Duodenal mucosa (tissue), 2 donors: ENCODE results near the gene NPC1L1.

ENCODE experiments used
- H3K27ac ChIP-seq: one replicate; pipeline ENCODE4 v1.7.0; 2013; ENCODE audit warnings: low read depth, low read length
- H3K27me3 ChIP-seq, 2 donors: one replicate each; pipeline ENCODE4 v1.7.0; 2013; ENCODE audit warnings: low read length in 2 of 2, control low read depth in 1 of 2; ENCODE audit not compliant: insufficient read depth in 2 of 2, control insufficient read depth in 1 of 2
- H3K36me3 ChIP-seq, 2 donors: one replicate each; pipeline ENCODE4 v1.7.0; 2013; ENCODE audit warnings: low read length in 2 of 2, control low read depth in 1 of 2; ENCODE audit not compliant: insufficient read depth in 2 of 2, control insufficient read depth in 1 of 2
- H3K4me1 ChIP-seq, 2 donors: one replicate each; pipeline ENCODE4 v1.7.0; 2013; ENCODE audit warnings: low read length in 2 of 2, control low read depth in 1 of 2; ENCODE audit not compliant: insufficient read depth in 2 of 2, control insufficient read depth in 1 of 2
- H3K4me3 ChIP-seq, 2 donors: one replicate each; pipeline ENCODE4 v1.7.0; 2013; ENCODE audit warnings: low read length in 2 of 2, low read depth in 1 of 2
- H3K9ac ChIP-seq, 2 donors: one replicate each; pipeline ENCODE4 v1.7.0; 2013; ENCODE audit warnings: low read length in 2 of 2, low read depth in 1 of 2
- H3K9me3 ChIP-seq, 2 donors: one replicate each; pipeline ENCODE4 v1.7.0; 2013; ENCODE audit warnings: low read length in 2 of 2, control low read depth in 1 of 2; ENCODE audit not compliant: control insufficient read depth in 1 of 2

NPC1L1 gene

GRCh38 chr7:44535348-44536064, 5.6 kb downstream of the NPC1L1 start:
- no peaks in the 10 kb centered on the region for H3K27me3 ChIP-seq
- H3K4me1 ChIP-seq: peaks cover 27 to 40% of the 10 kb centered on the region in 2 donors
- H3K9me3 ChIP-seq: no peaks in the 10 kb centered on the region
- H3K36me3 ChIP-seq: peaks cover 0 to 43% of the 10 kb centered on the region in 2 donors
- no peak overlapping the region for H3K9ac ChIP-seq
- no peak overlapping the region for H3K4me3 ChIP-seq
- no peak overlapping the region for H3K27ac ChIP-seq

- H3K9ac ChIP-seq: no peak overlapping the region
- H3K27ac ChIP-seq: no peak overlapping the region
- no peaks in the 10 kb centered on the region for H3K27me3 ChIP-seq
- H3K36me3 ChIP-seq: peaks cover 0 to 37% of the 10 kb centered on the region in 2 donors
- H3K4me3 ChIP-seq: no peak overlapping the region
- no peaks in the 10 kb centered on the region for H3K9me3 ChIP-seq
- H3K4me1 ChIP-seq: peaks cover 27 to 31% of the 10 kb centered on the region in 2 donors
Measured at GRCh38 chr7:44534501-44534900, 6.6 kb downstream of the NPC1L1 start.

- Histone ChIP-seq H3K9me3 (no peaks in the 10 kb centered on the region), H3K27me3 (no peaks in the 10 kb centered on the region), H3K36me3 (peaks cover 0 to 33% of the 10 kb centered on the region in 2 donors), H3K4me1 (peaks cover 26 to 27% of the 10 kb centered on the region in 2 donors), H3K9ac (peak overlapping the region in 1 of 2 donors; percentile 18), H3K4me3 (no peak overlapping the region), H3K27ac (no peak overlapping the region)
Measured at GRCh38 chr7:44534087-44534486, 7.0 kb downstream of the NPC1L1 start.

- H3K9me3 ChIP-seq: no peaks in the 10 kb centered on the region
- no peak overlapping the region for H3K27ac ChIP-seq
- peaks cover 0 to 33% of the 10 kb centered on the region in 2 donors for H3K36me3 ChIP-seq
- H3K9ac ChIP-seq: peak overlapping the region in 1 of 2 donors; percentile 18
- peaks cover 19 to 23% of the 10 kb centered on the region in 2 donors for H3K4me1 ChIP-seq
- no peaks in the 10 kb centered on the region for H3K27me3 ChIP-seq
- no peak overlapping the region for H3K4me3 ChIP-seq
Measured at GRCh38 chr7:44533301-44534055, 7.7 kb downstream of the NPC1L1 start.

GRCh38 chr7:44531421-44532380, 9.4 kb downstream of the NPC1L1 start:
- Histone ChIP-seq H3K9ac (no peak overlapping the region), H3K36me3 (peaks cover 0 to 41% of the 10 kb centered on the region in 2 donors), H3K4me3 (no peak overlapping the region), H3K4me1 (peaks cover 17 to 20% of the 10 kb centered on the region in 2 donors), H3K27ac (no peak overlapping the region), H3K27me3 (no peaks in the 10 kb centered on the region), H3K9me3 (no peaks in the 10 kb centered on the region)

GRCh38 chr7:44530990-44531389, 10.1 kb downstream of the NPC1L1 start:
- peaks cover 13% of the 10 kb centered on the region in 2 donors for H3K4me1 ChIP-seq
- no peaks in the 10 kb centered on the region for H3K27me3 ChIP-seq
- no peak overlapping the region for H3K27ac ChIP-seq
- H3K36me3 ChIP-seq: peaks cover 0 to 41% of the 10 kb centered on the region in 2 donors
- no peak overlapping the region for H3K4me3 ChIP-seq
- no peaks in the 10 kb centered on the region for H3K9me3 ChIP-seq
- H3K9ac ChIP-seq: no peak overlapping the region

- peaks cover 6 to 42% of the 10 kb centered on the region in 2 donors for H3K36me3 ChIP-seq
- no peaks in the 10 kb centered on the region for H3K27me3 ChIP-seq
- H3K4me3 ChIP-seq: no peak overlapping the region
- no peak overlapping the region for H3K9ac ChIP-seq
- no peaks in the 10 kb centered on the region for H3K4me1 ChIP-seq
- no peaks in the 10 kb centered on the region for H3K9me3 ChIP-seq
- H3K27ac ChIP-seq: no peak overlapping the region
Measured at GRCh38 chr7:44524811-44525388, 16.2 kb downstream of the NPC1L1 start.

GRCh38 chr7:44522315-44522714, 18.8 kb downstream of the NPC1L1 start:
- no peaks in the 10 kb centered on the region for H3K9me3 ChIP-seq
- H3K4me3 ChIP-seq: no peak overlapping the region
- H3K27me3 ChIP-seq: no peaks in the 10 kb centered on the region
- H3K4me1 ChIP-seq: no peaks in the 10 kb centered on the region
- H3K36me3 ChIP-seq: peaks cover 6 to 46% of the 10 kb centered on the region in 2 donors
- no peak overlapping the region for H3K9ac ChIP-seq
- no peak overlapping the region for H3K27ac ChIP-seq

GRCh38 chr7:44521347-44522095, 19.6 kb downstream of the NPC1L1 start:
- no peak overlapping the region for H3K4me3 ChIP-seq
- H3K9me3 ChIP-seq: no peaks in the 10 kb centered on the region
- no peaks in the 10 kb centered on the region for H3K4me1 ChIP-seq
- no peaks in the 10 kb centered on the region for H3K27me3 ChIP-seq
- H3K9ac ChIP-seq: no peak overlapping the region
- H3K36me3 ChIP-seq: peaks cover 6 to 54% of the 10 kb centered on the region in 2 donors
- H3K27ac ChIP-seq: no peak overlapping the region
